NT2/D1 (cell line): ENCODE measurements around the gene FER1L5.
A peak's percentile ranks its signal among the peaks of the same experiment; 100 is the strongest.

Source experiments
- DNase-seq: peaks from one replicate; pipeline ENCODE4 v3.0.0-alpha.2; 2011; ENCODE audit warnings: low read depth, low spot score
- H3K27me3 ChIP-seq: 2 replicates; pipeline ENCODE4 v1.6.0; 2011; ENCODE audit warnings: mild to moderate bottlenecking; ENCODE audit not compliant: insufficient read length, insufficient read depth
- H3K36me3 ChIP-seq: 2 replicates; pipeline ENCODE4 v1.6.1; 2011; ENCODE audit warnings: mild to moderate bottlenecking, low read length, mixed read lengths; ENCODE audit not compliant: insufficient read depth, insufficient read length
- H3K4me1 ChIP-seq: 2 replicates; pipeline ENCODE4 v1.5.1; 2011; ENCODE audit not compliant: insufficient read depth, insufficient read length
- H3K4me3 ChIP-seq: 2 replicates; pipeline ENCODE4 v1.5.1; 2011; ENCODE audit warnings: low read depth; ENCODE audit not compliant: insufficient read length
- H3K9ac ChIP-seq: 2 replicates; pipeline ENCODE4 v1.6.0; 2011; ENCODE audit warnings: low read depth; ENCODE audit not compliant: insufficient read length
- H3K9me3 ChIP-seq: 2 replicates; pipeline ENCODE4 v1.5.1; 2011; ENCODE audit warnings: mild to moderate bottlenecking, low read length; ENCODE audit not compliant: insufficient read depth
- SUZ12 ChIP-seq: IDR thresholded peaks from 2 replicates; pipeline ENCODE4 v1.6.1; 2011; ENCODE audit not compliant: insufficient read length, insufficient read depth; ENCODE audit errors: extremely low read depth
- YY1 ChIP-seq: IDR thresholded peaks from 2 replicates; pipeline ENCODE4 v1.6.1; 2011; ENCODE audit not compliant: insufficient read length, insufficient read depth
- ZNF274 ChIP-seq: IDR thresholded peaks from 2 replicates; pipeline ENCODE4 v1.6.1; 2011; ENCODE audit warnings: mild to moderate bottlenecking, low read depth, low read length

FER1L5 gene

GRCh38 chr2:96668771-96669170, 26.2 kb downstream of the FER1L5 start:
- Histone ChIP-seq H3K9me3 (peaks cover 7% of the 10 kb centered on the region; the same call in 1 of the 2 replicates), H3K4me3 (no peak overlapping the region), H3K36me3 (no peaks in the 10 kb centered on the region), H3K4me1 (peaks cover 6% of the 10 kb centered on the region), H3K9ac (peak overlapping the region; percentile 51), H3K27me3 (no peaks in the 10 kb centered on the region)
- TF ChIP-seq ZNF274 (no peak), SUZ12 (no peak), YY1 (no peak)
- no peak for DNase-seq

DNA sequence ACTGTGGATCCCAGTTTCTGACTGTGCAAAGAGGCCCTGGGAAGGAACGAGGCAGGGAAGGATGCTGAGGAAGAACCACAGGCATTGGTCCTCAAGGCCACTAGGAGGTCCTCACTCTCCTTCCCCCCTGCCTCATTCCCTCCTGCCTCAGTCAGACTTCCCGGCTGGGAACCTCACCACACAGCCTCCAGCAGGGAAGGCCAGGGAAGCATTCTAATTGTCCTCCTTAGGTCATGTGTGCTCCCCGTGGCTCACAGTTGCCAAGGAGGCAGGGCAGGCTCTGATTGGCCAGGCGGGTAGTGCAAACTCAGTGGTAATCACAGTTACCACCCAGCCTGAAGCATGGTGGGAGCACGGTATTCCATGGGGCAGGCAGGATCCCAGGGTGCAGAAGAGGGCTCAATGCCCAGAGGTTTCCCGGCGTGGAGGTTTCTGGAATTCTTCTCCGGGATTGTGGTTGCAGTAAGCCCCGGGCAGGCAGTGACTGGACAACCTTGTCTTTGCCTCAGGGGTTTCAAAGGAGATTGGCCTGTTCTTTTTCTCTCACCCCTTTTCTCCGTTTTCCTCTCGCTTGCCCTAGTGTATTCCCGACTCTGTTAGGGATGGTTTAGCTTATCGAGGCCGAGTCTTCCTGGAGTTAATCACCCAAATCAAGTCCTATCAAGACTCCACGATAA, 27.1 kb downstream of the FER1L5 start:
- Histone ChIP-seq H3K9ac (no peak overlapping the region), H3K36me3 (no peaks in the 10 kb centered on the region), H3K4me3 (no peak overlapping the region), H3K4me1 (peaks cover 6% of the 10 kb centered on the region), H3K27me3 (no peaks in the 10 kb centered on the region), H3K9me3 (no peaks in the 10 kb centered on the region)
- no peak for DNase-seq
- no peak for TF ChIP-seq SUZ12
- no peak for TF ChIP-seq YY1
- TF ChIP-seq ZNF274: no peak

GRCh38 chr2:96679848-96680247, 37.3 kb downstream of the FER1L5 start:
- no peaks in the 10 kb centered on the region for H3K4me1 ChIP-seq
- no peak for DNase-seq
- H3K9ac ChIP-seq: no peak overlapping the region
- H3K4me3 ChIP-seq: no peak overlapping the region
- no peaks in the 10 kb centered on the region for H3K9me3 ChIP-seq
- TF ChIP-seq SUZ12 (no peak), ZNF274 (no peak), YY1 (no peak)
- no peaks in the 10 kb centered on the region for H3K36me3 ChIP-seq
- no peaks in the 10 kb centered on the region for H3K27me3 ChIP-seq

DNA sequence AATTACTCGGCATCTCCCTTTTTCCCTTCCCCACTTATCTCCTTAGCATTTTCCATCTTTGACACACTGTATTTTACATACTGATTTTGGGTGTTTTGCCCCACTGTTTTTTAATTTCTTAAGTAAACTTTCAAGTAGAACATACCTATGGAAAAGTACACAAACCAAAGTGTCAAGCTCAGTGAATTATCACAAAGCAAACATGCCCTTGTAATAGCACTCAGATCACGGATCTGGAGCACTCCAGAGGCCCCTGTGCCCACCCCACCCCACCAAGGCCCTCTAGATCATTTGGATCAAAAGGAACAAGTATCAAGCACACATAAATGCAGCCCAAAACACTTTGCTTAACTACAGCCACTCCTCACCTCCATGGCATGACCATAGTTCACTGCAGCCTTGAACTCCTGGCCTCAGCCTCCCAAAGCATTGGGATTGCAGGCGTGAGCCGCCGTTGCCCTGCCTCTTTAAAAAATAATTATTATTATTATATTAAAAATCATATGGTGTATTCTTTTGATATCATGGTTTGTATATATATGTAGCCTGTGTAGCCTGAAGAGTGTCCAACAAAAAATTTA, 38.1 kb downstream of the FER1L5 start:
- TF ChIP-seq ZNF274: no peak
- TF ChIP-seq SUZ12: no peak
- no peak for TF ChIP-seq YY1
- H3K27me3 ChIP-seq: no peaks in the 10 kb centered on the region
- no peak overlapping the region for H3K9ac ChIP-seq
- DNase-seq: no peak
- no peaks in the 10 kb centered on the region for H3K36me3 ChIP-seq
- no peak overlapping the region for H3K4me3 ChIP-seq
- no peaks in the 10 kb centered on the region for H3K9me3 ChIP-seq
- H3K4me1 ChIP-seq: peaks cover 6% of the 10 kb centered on the region

- DNase-seq: no peak
- no peak overlapping the region for H3K4me3 ChIP-seq
- no peaks in the 10 kb centered on the region for H3K9me3 ChIP-seq
- H3K4me1 ChIP-seq: peaks cover 11% of the 10 kb centered on the region
- no peaks in the 10 kb centered on the region for H3K36me3 ChIP-seq
- H3K27me3 ChIP-seq: no peaks in the 10 kb centered on the region
- no peak overlapping the region for H3K9ac ChIP-seq
- no peak for TF ChIP-seq ZNF274
- TF ChIP-seq SUZ12: no peak
- TF ChIP-seq YY1: no peak
Observed at GRCh38 chr2:96681540-96681939, 39.0 kb downstream of the FER1L5 start.

GRCh38 chr2:96683307-96683706, 40.7 kb downstream of the FER1L5 start:
- no peak overlapping the region for H3K4me3 ChIP-seq
- no peaks in the 10 kb centered on the region for H3K27me3 ChIP-seq
- TF ChIP-seq YY1 (no peak), ZNF274 (no peak), SUZ12 (no peak)
- no peaks in the 10 kb centered on the region for H3K9me3 ChIP-seq
- DNase-seq: no peak
- H3K36me3 ChIP-seq: no peaks in the 10 kb centered on the region
- peaks cover 11% of the 10 kb centered on the region for H3K4me1 ChIP-seq
- H3K9ac ChIP-seq: no peak overlapping the region

DNA sequence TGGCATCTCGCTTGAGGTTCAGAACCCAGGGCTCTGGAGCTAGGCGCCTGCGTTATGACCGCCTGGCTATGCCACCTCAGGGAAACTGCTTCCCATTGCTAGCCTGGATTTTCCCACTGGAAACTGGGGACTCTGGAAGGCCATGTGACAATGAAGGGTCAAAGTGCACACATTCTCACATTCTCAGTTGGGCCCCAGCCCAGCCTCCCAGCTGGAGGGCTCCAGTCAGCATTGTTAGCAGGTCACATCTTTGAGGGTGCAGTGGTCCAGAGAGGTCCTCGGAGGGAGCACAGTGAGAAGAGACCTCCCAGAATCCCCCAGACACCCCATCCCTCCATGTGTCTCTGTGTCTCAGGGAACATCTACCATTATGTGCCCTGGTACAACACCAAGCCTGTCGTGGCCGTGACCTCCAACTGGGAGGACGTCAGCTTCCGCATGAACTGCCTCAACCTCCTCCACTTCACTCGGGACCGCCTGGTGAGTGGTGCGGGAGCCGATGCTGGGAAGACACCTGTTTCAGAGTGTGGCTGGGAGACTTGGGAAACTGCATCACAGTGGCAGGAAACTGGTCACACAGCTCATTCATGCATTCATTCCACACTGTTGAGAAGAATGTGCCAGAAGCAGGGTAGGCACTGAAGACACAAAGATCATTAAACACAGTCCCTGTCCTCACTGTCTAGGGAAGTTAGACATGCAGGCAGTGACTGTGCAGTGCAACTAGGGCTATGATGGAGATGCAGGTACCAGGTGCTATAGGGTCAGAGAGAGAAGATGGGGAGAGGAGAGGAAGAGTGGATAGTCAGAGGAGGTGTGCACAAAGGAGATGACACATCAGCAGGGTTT, 41.6 kb downstream of the FER1L5 start:
- Histone ChIP-seq H3K36me3 (no peaks in the 10 kb centered on the region), H3K27me3 (no peaks in the 10 kb centered on the region), H3K9me3 (no peaks in the 10 kb centered on the region), H3K4me1 (peaks cover 11% of the 10 kb centered on the region), H3K4me3 (no peak overlapping the region), H3K9ac (no peak overlapping the region)
- no peak for TF ChIP-seq SUZ12
- no peak for TF ChIP-seq YY1
- no peak for TF ChIP-seq ZNF274
- no peak for DNase-seq
